ENCODE measurements around the gene TRERF1. TPM values are rescaled to one million over a fixed set of nuclear protein-coding genes. Genes with fewer than 3 reads are reported as not detected.
"Not testable (repeated sequence)": the region's sequence is repeated elsewhere in the genome, so short reads cannot be mapped to it uniquely, and the experiment has no call there.

Gene TRERF1
- total RNA-seq, 1 donor from 2014 or later: 3.8 TPM

- TF ChIP-seq CTCF (IDR thresholded peaks at IDR 0.05): no peak
- no peaks in the 10 kb centered on the region for H3K9me3 ChIP-seq
- ATAC-seq (no peak), DNase-seq (no peak)
- no peaks in the 10 kb centered on the region for H3K27me3 ChIP-seq
- no peak overlapping the region for H3K27ac ChIP-seq
- no peaks in the 10 kb centered on the region for H3K36me3 ChIP-seq
- intact Hi-C loops (cut with DNase I): no loop called here
- H3K4me1 ChIP-seq: no peaks in the 10 kb centered on the region
- H3K4me3 ChIP-seq: no peak overlapping the region
Measured at GRCh38 chr6:42334870-42335269, 116.9 kb downstream of the TRERF1 start.

GRCh38 chr6:42333612-42334011, 118.1 kb downstream of the TRERF1 start:
- intact Hi-C loops (cut with DNase I): no loop called here
- ATAC-seq (peak; percentile 44), DNase-seq (no peak)
- TF ChIP-seq CTCF (IDR thresholded peaks at IDR 0.05): no peak
- H3K4me3 ChIP-seq: no peak overlapping the region
- H3K4me1 ChIP-seq: no peaks in the 10 kb centered on the region
- no peaks in the 10 kb centered on the region for H3K9me3 ChIP-seq
- no peaks in the 10 kb centered on the region for H3K27me3 ChIP-seq
- H3K27ac ChIP-seq: no peak overlapping the region
- H3K36me3 ChIP-seq: no peaks in the 10 kb centered on the region

- Histone ChIP-seq H3K27me3 (no peaks in the 10 kb centered on the region), H3K4me1 (no peaks in the 10 kb centered on the region), H3K36me3 (no peaks in the 10 kb centered on the region), H3K4me3 (no peak overlapping the region), H3K9me3 (no peaks in the 10 kb centered on the region), H3K27ac (no peak overlapping the region)
- DNase-seq (no peak), ATAC-seq (peak; percentile 51)
- intact Hi-C loops (cut with DNase I): no loop called here
- no peak for TF ChIP-seq CTCF (IDR thresholded peaks at IDR 0.05)
Measured at GRCh38 chr6:42332916-42333315, 118.8 kb downstream of the TRERF1 start.

- no peak overlapping the region for H3K27ac ChIP-seq
Measured at GRCh38 chr6:42331019-42331418, 120.7 kb downstream of the TRERF1 start.

GRCh38 chr6:42326248-42326647, 125.5 kb downstream of the TRERF1 start:
- no peak for DNase-seq
- Histone ChIP-seq H3K27ac (no peak overlapping the region), H3K4me3 (no peak overlapping the region), H3K27me3 (no peaks in the 10 kb centered on the region), H3K9me3 (no peaks in the 10 kb centered on the region), H3K4me1 (no peaks in the 10 kb centered on the region), H3K36me3 (no peaks in the 10 kb centered on the region)
- no peak for TF ChIP-seq CTCF (IDR thresholded peaks at IDR 0.05)
- ATAC-seq: no peak
- intact Hi-C loops (cut with DNase I): no loop called here

More at GRCh38 chr6:42331019-42331418, 120.7 kb downstream of the TRERF1 start:
- Histone ChIP-seq H3K27me3 (no peaks in the 10 kb centered on the region), H3K4me3 (no peak overlapping the region), H3K4me1 (no peaks in the 10 kb centered on the region), H3K9me3 (no peaks in the 10 kb centered on the region), H3K36me3 (no peaks in the 10 kb centered on the region)
- no peak for ATAC-seq
- TF ChIP-seq CTCF (IDR thresholded peaks at IDR 0.05): no peak
- intact Hi-C loops (cut with DNase I): no loop called here
- DNase-seq: no peak

GRCh38 chr6:42324656-42325324, 126.9 kb downstream of the TRERF1 start:
- intact Hi-C loops (cut with DNase I); H3K4me3 ChIP-seq; DNase-seq; H3K9me3 ChIP-seq; H3K36me3 ChIP-seq; H3K27me3 ChIP-seq; H3K4me1 ChIP-seq; ATAC-seq; H3K27ac ChIP-seq: not testable (repeated sequence)

Measured in upper lobe of right lung (tissue), 1 donor.